DOHH2 (cell line): ENCODE data around the gene ZBTB40.

ENCODE experiments used
- CTCF ChIP-seq: fragments of 200-600 bp; sonication (generic); IDR thresholded peaks from one replicate; pipeline ENCODE4 v1.5.1; 2014; ENCODE audit warnings: antibody characterized with exemption, mild to moderate bottlenecking, low read depth, low read length; ENCODE audit not compliant: poor library complexity, severe bottlenecking
- EZH2phosphoT487 ChIP-seq: fragments of 200-600 bp; sonication (generic); IDR thresholded peaks from 2 replicates; pipeline ENCODE4 v1.6.1; 2017; ENCODE audit warnings: borderline replicate concordance, mild to moderate bottlenecking, antibody characterized with exemption, low read length, moderate library complexity, mixed read lengths

- TF ChIP-seq CTCF (no peak), EZH2phosphoT487 (no peak)
These were observed 70.0 kb downstream of the ZBTB40 start for GRCh38 chr1:22521692-22522091.
